Measurements from ENCODE around the gene PEX11B. TPM values are rescaled to one million over a fixed set of nuclear protein-coding genes. Genes with fewer than 3 reads are reported as not detected.

The PEX11B gene
- total RNA-seq, 2 donors from 2014 or later = 12.9 to 16.0 TPM

GRCh38 chr1:145884675-145885074 lies 33.8 kb downstream of the PEX11B start:
- Histone ChIP-seq H3K36me3 (ENCODE audit: control insufficient read depth, insufficient read depth, low read length) (no peaks in the 10 kb centered on the region), H3K27me3 (ENCODE audit: control insufficient read depth, insufficient read depth, low read length, poor library complexity, severe bottlenecking) (peaks cover 33% of the 10 kb centered on the region), H3K27ac (ENCODE audit: low read depth, low read length) (no peak overlapping the region), H3K4me3 (ENCODE audit: low read length) (no peak overlapping the region), H3K9ac (ENCODE audit: extremely low read depth, low read length, poor library complexity, severe bottlenecking) (no peak overlapping the region), H3K9me3 (ENCODE audit: control insufficient read depth, low read length) (no peaks in the 10 kb centered on the region), H3K4me1 (ENCODE audit: control insufficient read depth, insufficient read depth, low read length) (peaks cover 2% of the 10 kb centered on the region)
- H3K9me3 Mint-ChIP-seq = no peaks in the 10 kb centered on the region
- peaks cover 41% of the 10 kb centered on the region for H3K27me3 Mint-ChIP-seq (ENCODE audit: insufficient read depth)
- H3K4me3 Mint-ChIP-seq = no peak overlapping the region
- H3K4me1 Mint-ChIP-seq = peaks cover 17% of the 10 kb centered on the region
- H3K36me3 Mint-ChIP-seq (ENCODE audit: low read depth) = no peaks in the 10 kb centered on the region
- no peak for TF ChIP-seq CTCF (conservative IDR thresholded peaks at IDR 0.05)
- no peak overlapping the region for H3K27ac Mint-ChIP-seq
- no peak for DNase-seq
- WGBS, 2 experiments (ENCODE audit: insufficient coverage in 1 of 2, insufficient read length in 1 of 2) = 86 to 87% methylated on average over 1 of the region's 1 CpG

GRCh38 chr1:145879775-145880174 lies 38.7 kb downstream of the PEX11B start:
- no peak for TF ChIP-seq CTCF (conservative IDR thresholded peaks at IDR 0.05)
- Histone ChIP-seq H3K9ac (ENCODE audit: extremely low read depth, low read length, poor library complexity, severe bottlenecking) (no peak overlapping the region), H3K36me3 (ENCODE audit: control insufficient read depth, insufficient read depth, low read length) (no peaks in the 10 kb centered on the region), H3K27me3 (ENCODE audit: control insufficient read depth, insufficient read depth, low read length, poor library complexity, severe bottlenecking) (peaks cover 30% of the 10 kb centered on the region), H3K27ac (ENCODE audit: low read depth, low read length) (no peak overlapping the region), H3K4me3 (ENCODE audit: low read length) (no peak overlapping the region), H3K9me3 (ENCODE audit: control insufficient read depth, low read length) (no peaks in the 10 kb centered on the region), H3K4me1 (ENCODE audit: control insufficient read depth, insufficient read depth, low read length) (peaks cover 8% of the 10 kb centered on the region)
- H3K27ac Mint-ChIP-seq = no peak overlapping the region
- H3K36me3 Mint-ChIP-seq (ENCODE audit: low read depth) = no peaks in the 10 kb centered on the region
- WGBS, 2 experiments (ENCODE audit: insufficient coverage in 1 of 2, insufficient read length in 1 of 2) = 36 to 40% methylated on average over 1 to 5 of the region's 5 CpGs
- no peak overlapping the region for H3K4me3 Mint-ChIP-seq
- peaks cover 59% of the 10 kb centered on the region for H3K27me3 Mint-ChIP-seq (ENCODE audit: insufficient read depth)
- no peaks in the 10 kb centered on the region for H3K9me3 Mint-ChIP-seq
- no peak for DNase-seq
- H3K4me1 Mint-ChIP-seq = peaks cover 13% of the 10 kb centered on the region

GRCh38 chr1:145878724-145879123 lies 39.8 kb downstream of the PEX11B start:
- Histone ChIP-seq H3K4me3 (ENCODE audit: low read length) (no peak overlapping the region), H3K27me3 (ENCODE audit: control insufficient read depth, insufficient read depth, low read length, poor library complexity, severe bottlenecking) (peaks cover 26% of the 10 kb centered on the region), H3K9ac (ENCODE audit: extremely low read depth, low read length, poor library complexity, severe bottlenecking) (no peak overlapping the region), H3K36me3 (ENCODE audit: control insufficient read depth, insufficient read depth, low read length) (no peaks in the 10 kb centered on the region), H3K4me1 (ENCODE audit: control insufficient read depth, insufficient read depth, low read length) (peaks cover 8% of the 10 kb centered on the region), H3K9me3 (ENCODE audit: control insufficient read depth, low read length) (no peaks in the 10 kb centered on the region), H3K27ac (ENCODE audit: low read depth, low read length) (no peak overlapping the region)
- Mint-ChIP-seq H3K36me3 (ENCODE audit: low read depth) (no peaks in the 10 kb centered on the region), H3K27me3 (ENCODE audit: insufficient read depth) (peaks cover 59% of the 10 kb centered on the region), H3K27ac (no peak overlapping the region), H3K4me1 (peaks cover 13% of the 10 kb centered on the region), H3K4me3 (no peak overlapping the region), H3K9me3 (no peaks in the 10 kb centered on the region)
- 96% methylated on average over 2 of the region's 2 CpGs; no CpG with 5 or more reads in 1 of the 2 experiments for WGBS, 2 experiments (ENCODE audit: insufficient coverage in 1 of 2, insufficient read length in 1 of 2)
- no peak for TF ChIP-seq CTCF (conservative IDR thresholded peaks at IDR 0.05)
- DNase-seq = no peak
